ENCODE data around the gene NPAS4. TPM values are rescaled to one million over a fixed set of nuclear protein-coding genes. Genes with fewer than 3 reads are reported as not detected.
"Not testable (repeated sequence)": the region's sequence is repeated elsewhere in the genome, so short reads cannot be mapped to it uniquely, and the experiment has no call there.

Gene NPAS4
- total and polyA plus RNA-seq, 5 donors from 2014 or later = not detected

- DNase-seq; H3K27me3 ChIP-seq (ENCODE audit: control insufficient read depth, insufficient read depth, low read length); H3K27ac Mint-ChIP-seq; H3K4me3 ChIP-seq (ENCODE audit: low read depth, low read length); H3K9me3 Mint-ChIP-seq; H3K27ac ChIP-seq (ENCODE audit: insufficient read depth, low read length, poor library complexity, severe bottlenecking); ATAC-seq (ENCODE audit: low read depth in 2 of 2); H3K9me3 ChIP-seq (ENCODE audit: control insufficient read depth in 2 of 2, low read length in 2 of 2); H3K27me3 Mint-ChIP-seq; H3K4me3 Mint-ChIP-seq; H3K4me1 ChIP-seq (ENCODE audit: control insufficient read depth, insufficient read depth, low read length, poor library complexity, severe bottlenecking); H3K4me1 Mint-ChIP-seq: not testable (repeated sequence)
- H3K36me3 Mint-ChIP-seq = peaks cover 17% of the 10 kb centered on the region
- H3K36me3 ChIP-seq (ENCODE audit: control insufficient read depth, insufficient read depth, low read length) = peaks cover 15% of the 10 kb centered on the region
Observed at GRCh38 chr11:66431287-66431686, 10.5 kb downstream of the NPAS4 start.

- not testable (repeated sequence) for H3K4me1 Mint-ChIP-seq; H3K9me3 Mint-ChIP-seq; H3K4me3 ChIP-seq (ENCODE audit: low read depth, low read length); H3K27ac Mint-ChIP-seq; H3K4me1 ChIP-seq (ENCODE audit: control insufficient read depth, insufficient read depth, low read length, poor library complexity, severe bottlenecking); H3K27me3 Mint-ChIP-seq; H3K27me3 ChIP-seq (ENCODE audit: control insufficient read depth, insufficient read depth, low read length); DNase-seq; ATAC-seq (ENCODE audit: low read depth in 2 of 2); H3K9me3 ChIP-seq (ENCODE audit: control insufficient read depth in 2 of 2, low read length in 2 of 2); H3K4me3 Mint-ChIP-seq; H3K27ac ChIP-seq (ENCODE audit: insufficient read depth, low read length, poor library complexity, severe bottlenecking)
- peaks cover 22% of the 10 kb centered on the region for H3K36me3 Mint-ChIP-seq
- peaks cover 20% of the 10 kb centered on the region for H3K36me3 ChIP-seq (ENCODE audit: control insufficient read depth, insufficient read depth, low read length)
Observed at GRCh38 chr11:66431871-66432329, 11.1 kb downstream of the NPAS4 start.

GRCh38 chr11:66432597-66432996 is 11.8 kb downstream of the NPAS4 start:
- Mint-ChIP-seq H3K27ac (no peak overlapping the region), H3K27me3 (no peaks in the 10 kb centered on the region), H3K9me3 (no peaks in the 10 kb centered on the region), H3K4me1 (peaks cover 0 to 7% (median 3%) of the 10 kb centered on the region in 4 donors), H3K36me3 (peaks cover 22% of the 10 kb centered on the region), H3K4me3 (peak overlapping the region in 1 of 4 donors; percentile 25)
- ATAC-seq (ENCODE audit: low read depth in 2 of 2) (no peak), DNase-seq (no peak)
- Histone ChIP-seq H3K4me1 (ENCODE audit: control insufficient read depth, insufficient read depth, low read length, poor library complexity, severe bottlenecking) (no peaks in the 10 kb centered on the region), H3K27me3 (ENCODE audit: control insufficient read depth, insufficient read depth, low read length) (no peaks in the 10 kb centered on the region), H3K9me3 (ENCODE audit: control insufficient read depth in 2 of 2, low read length in 2 of 2) (no peaks in the 10 kb centered on the region), H3K36me3 (ENCODE audit: control insufficient read depth, insufficient read depth, low read length) (peaks cover 23% of the 10 kb centered on the region), H3K4me3 (ENCODE audit: low read depth, low read length) (no peak overlapping the region), H3K27ac (ENCODE audit: insufficient read depth, low read length, poor library complexity, severe bottlenecking) (no peak overlapping the region)

GRCh38 chr11:66437979-66438503 is 17.2 kb downstream of the NPAS4 start:
- H3K9me3 ChIP-seq (ENCODE audit: control insufficient read depth in 2 of 2, low read length in 2 of 2) = peaks cover 1 to 7% of the 10 kb centered on the region in 2 experiments
- Mint-ChIP-seq H3K27me3 (no peaks in the 10 kb centered on the region), H3K4me1 (peaks cover 0 to 16% (median 2%) of the 10 kb centered on the region in 4 donors), H3K9me3 (peaks cover 0 to 4% (median 0%) of the 10 kb centered on the region in 7 donors), H3K36me3 (peaks cover 13% of the 10 kb centered on the region), H3K4me3 (peak overlapping the region; percentile 76 to 92 (median 84)), H3K27ac (peak overlapping the region; percentile 60 to 99 (median 91))
- H3K27me3 ChIP-seq (ENCODE audit: control insufficient read depth, insufficient read depth, low read length) = no peaks in the 10 kb centered on the region
- no peak for DNase-seq
- no peak for ATAC-seq (ENCODE audit: low read depth in 2 of 2)
- H3K36me3 ChIP-seq (ENCODE audit: control insufficient read depth, insufficient read depth, low read length) = peaks cover 23% of the 10 kb centered on the region
- peak overlapping the region; percentile 94 for H3K4me3 ChIP-seq (ENCODE audit: low read depth, low read length)
- no peaks in the 10 kb centered on the region for H3K4me1 ChIP-seq (ENCODE audit: control insufficient read depth, insufficient read depth, low read length, poor library complexity, severe bottlenecking)
- peak overlapping the region; percentile 74 for H3K27ac ChIP-seq (ENCODE audit: insufficient read depth, low read length, poor library complexity, severe bottlenecking)

GRCh38 chr11:66438504-66439466 is 17.9 kb downstream of the NPAS4 start, which contains the start of gene MRPL11:
Gene MRPL11 (minus strand): TSS chr11:66438848. CDS start chr11:66438754, 94 bp downstream.
- peak within 1 kb of the TSS; percentile 91 to 99 (median 99) for H3K27ac Mint-ChIP-seq
- Histone ChIP-seq H3K36me3 (ENCODE audit: control insufficient read depth, insufficient read depth, low read length) (peaks cover 23% of the 10 kb centered on the region), H3K9me3 (ENCODE audit: control insufficient read depth in 2 of 2, low read length in 2 of 2) (peaks cover 8 to 13% of the 10 kb centered on the region in 2 experiments), H3K4me1 (ENCODE audit: control insufficient read depth, insufficient read depth, low read length, poor library complexity, severe bottlenecking) (no peaks in the 10 kb centered on the region), H3K27me3 (ENCODE audit: control insufficient read depth, insufficient read depth, low read length) (no peaks in the 10 kb centered on the region), H3K27ac (ENCODE audit: insufficient read depth, low read length, poor library complexity, severe bottlenecking) (peak within 1 kb of the TSS; percentile 74), H3K4me3 (ENCODE audit: low read depth, low read length) (peak within 1 kb of the TSS; percentile 94)
- H3K27me3 Mint-ChIP-seq = no peaks in the 10 kb centered on the region
- peaks cover 0 to 16% (median 2%) of the 10 kb centered on the region in 4 donors for H3K4me1 Mint-ChIP-seq
- peak within 1 kb of the TSS; percentile 76 to 92 (median 84) for H3K4me3 Mint-ChIP-seq
- ATAC-seq (ENCODE audit: low read depth in 2 of 2) (peak; percentile 98 to 99), DNase-seq (peak; percentile 82 to 94 (median 93))
- peaks cover 15% of the 10 kb centered on the region for H3K36me3 Mint-ChIP-seq
- peaks cover 0 to 10% (median 3%) of the 10 kb centered on the region in 7 donors for H3K9me3 Mint-ChIP-seq

- H3K27ac ChIP-seq (ENCODE audit: insufficient read depth, low read length, poor library complexity, severe bottlenecking); H3K27me3 ChIP-seq (ENCODE audit: control insufficient read depth, insufficient read depth, low read length); H3K4me3 Mint-ChIP-seq; H3K9me3 Mint-ChIP-seq; H3K36me3 Mint-ChIP-seq; DNase-seq; H3K4me3 ChIP-seq (ENCODE audit: low read depth, low read length); ATAC-seq (ENCODE audit: low read depth in 2 of 2); H3K27me3 Mint-ChIP-seq; H3K4me1 ChIP-seq (ENCODE audit: control insufficient read depth, insufficient read depth, low read length, poor library complexity, severe bottlenecking); H3K27ac Mint-ChIP-seq: not testable (repeated sequence)
- Histone ChIP-seq H3K36me3 (ENCODE audit: control insufficient read depth, insufficient read depth, low read length) (peaks cover 16% of the 10 kb centered on the region), H3K9me3 (ENCODE audit: control insufficient read depth in 2 of 2, low read length in 2 of 2) (peaks cover 8 to 13% of the 10 kb centered on the region in 2 experiments)
- peaks cover 0 to 16% (median 2%) of the 10 kb centered on the region in 4 donors for H3K4me1 Mint-ChIP-seq
Observed at GRCh38 chr11:66440101-66440939, 19.5 kb downstream of the NPAS4 start.

- H3K4me3 ChIP-seq (ENCODE audit: low read depth, low read length); H3K9me3 Mint-ChIP-seq; H3K4me3 Mint-ChIP-seq; ATAC-seq (ENCODE audit: low read depth in 2 of 2); H3K27ac Mint-ChIP-seq; H3K27me3 ChIP-seq (ENCODE audit: control insufficient read depth, insufficient read depth, low read length); DNase-seq; H3K27me3 Mint-ChIP-seq; H3K27ac ChIP-seq (ENCODE audit: insufficient read depth, low read length, poor library complexity, severe bottlenecking); H3K4me1 ChIP-seq (ENCODE audit: control insufficient read depth, insufficient read depth, low read length, poor library complexity, severe bottlenecking); H3K36me3 Mint-ChIP-seq: not testable (repeated sequence)
- Histone ChIP-seq H3K9me3 (ENCODE audit: control insufficient read depth in 2 of 2, low read length in 2 of 2) (peaks cover 8 to 13% of the 10 kb centered on the region in 2 experiments), H3K36me3 (ENCODE audit: control insufficient read depth, insufficient read depth, low read length) (peaks cover 11% of the 10 kb centered on the region)
- H3K4me1 Mint-ChIP-seq = peaks cover 0 to 16% (median 2%) of the 10 kb centered on the region in 4 donors
Observed at GRCh38 chr11:66440940-66441282, 20.1 kb downstream of the NPAS4 start.
